Measurements from ENCODE around the gene EDDM3A. TPM values are rescaled to one million over a fixed set of nuclear protein-coding genes. Genes with fewer than 3 reads are reported as not detected.

EDDM3A gene
- total and polyA plus RNA-seq, 10 of the 15 experiments (the other 5 are each of a cell fraction or from before 2014, with no cell fraction given), result not detected

- intact Hi-C loops (cut with micrococcal nuclease; ENCODE audit: unreplicated experiment), result no loop called here
- RAD21 ChIA-PET (ENCODE audit: unreplicated experiment), result no interaction called here
- no peak overlapping the region for H2AFZ ChIP-seq (ENCODE audit: control insufficient read depth, low read depth, low read length)
- no TSS peak for BruUV-seq (replicated peaks)
- no peak overlapping the region for H3K4me2 ChIP-seq (ENCODE audit: control insufficient read depth, insufficient read depth)
- H3K27ac ChIP-seq (ENCODE audit: control insufficient read depth, insufficient read depth), result no peak overlapping the region
- TF ChIP-seq CHD2 (IDR thresholded peaks at IDR 0.05; ENCODE audit: borderline replicate concordance, low read depth, low read length) (no peak), KDM1A (IDR thresholded peaks at IDR 0.05; ENCODE audit: borderline replicate concordance) (no peak), NFIC (IDR thresholded peaks at IDR 0.05; ENCODE audit: low read depth, low read length) (no peak)
- TF ChIP-seq, protein P1, sequence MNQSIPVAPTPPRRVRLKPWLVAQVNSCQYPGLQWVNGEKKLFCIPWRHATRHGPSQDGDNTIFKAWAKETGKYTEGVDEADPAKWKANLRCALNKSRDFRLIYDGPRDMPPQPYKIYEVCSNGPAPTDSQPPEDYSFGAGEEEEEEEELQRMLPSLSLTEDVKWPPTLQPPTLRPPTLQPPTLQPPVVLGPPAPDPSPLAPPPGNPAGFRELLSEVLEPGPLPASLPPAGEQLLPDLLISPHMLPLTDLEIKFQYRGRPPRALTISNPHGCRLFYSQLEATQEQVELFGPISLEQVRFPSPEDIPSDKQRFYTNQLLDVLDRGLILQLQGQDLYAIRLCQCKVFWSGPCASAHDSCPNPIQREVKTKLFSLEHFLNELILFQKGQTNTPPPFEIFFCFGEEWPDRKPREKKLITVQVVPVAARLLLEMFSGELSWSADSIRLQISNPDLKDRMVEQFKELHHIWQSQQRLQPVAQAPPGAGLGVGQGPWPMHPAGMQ (IDR thresholded peaks at IDR 0.05; ENCODE audit: borderline replicate concordance), result no peak
- FAIRE-seq (no peak), ATAC-seq (no peak), DNase-seq (ENCODE audit: low read depth, low spot score) (no peak)
- POLR2A ChIA-PET, result no interaction called here
- H3K4me1 ChIP-seq (ENCODE audit: control insufficient read depth, insufficient read depth, low read length), result no peaks in the 10 kb centered on the region
- H3K79me2 ChIP-seq (ENCODE audit: control insufficient read depth, insufficient read depth, low read length), result no peaks in the 10 kb centered on the region
- SMC1A ChIA-PET (ENCODE audit: uncharacterized antibody, unreplicated experiment), result no interaction called here
- H3K4me3 ChIP-seq, result no peak overlapping the region
- no peaks in the 10 kb centered on the region for H3K27me3 ChIP-seq (replicated peaks in 1 of 2; ENCODE audit: control insufficient read depth in 2 of 2, insufficient read depth in 2 of 2, low read length in 1 of 2)
- H3K9me3 ChIP-seq (replicated peaks; ENCODE audit: control insufficient read depth, insufficient read depth, low read length), result no peaks in the 10 kb centered on the region
- H4K20me1 ChIP-seq (ENCODE audit: control insufficient read depth, insufficient read depth), result no peaks in the 10 kb centered on the region
- 48% methylated on average over 4 of the region's 4 CpGs for WGBS (ENCODE audit: insufficient coverage, insufficient replicate concordance, low lambda C conversion rate, missing lambda C conversion rate)
- no peak overlapping the region for H3K9ac ChIP-seq (ENCODE audit: control insufficient read depth, insufficient read depth, low read length)
- in situ Hi-C loops (cut with MboI), result no loop called here
- CTCF ChIA-PET, result interaction anchor here (0.7 to 1.9 kb wide), 3 partner anchors 50 to 219 kb away, joined by 3 to 5 read pairs (median 4); no protein-coding TSS in a partner anchor
- H3K36me3 ChIP-seq (ENCODE audit: control insufficient read depth in 2 of 2, insufficient read depth in 2 of 2, low read length in 1 of 2), result no peaks in the 10 kb centered on the region
Observed at GRCh38 chr14:20742132-20742531, 3.6 kb upstream of the EDDM3A start.

GRCh38 chr14:20743556-20743955 is 2.1 kb upstream of the EDDM3A start:
- no peaks in the 10 kb centered on the region for H3K36me3 ChIP-seq (ENCODE audit: control insufficient read depth in 2 of 2, insufficient read depth in 2 of 2, low read length in 1 of 2)
- no TSS peak for BruUV-seq (replicated peaks)
- H3K4me1 ChIP-seq (ENCODE audit: control insufficient read depth, insufficient read depth, low read length), result no peaks in the 10 kb centered on the region
- in situ Hi-C loops (cut with MboI) (no loop called here), intact Hi-C loops (cut with micrococcal nuclease; ENCODE audit: unreplicated experiment) (no loop called here)
- 16% methylated on average over 2 of the region's 2 CpGs for WGBS (ENCODE audit: insufficient coverage, insufficient replicate concordance, low lambda C conversion rate, missing lambda C conversion rate)
- H2AFZ ChIP-seq (ENCODE audit: control insufficient read depth, low read depth, low read length), result no peak overlapping the region
- H3K27ac ChIP-seq (ENCODE audit: control insufficient read depth, insufficient read depth), result no peak overlapping the region
- no peaks in the 10 kb centered on the region for H3K27me3 ChIP-seq (replicated peaks in 1 of 2; ENCODE audit: control insufficient read depth in 2 of 2, insufficient read depth in 2 of 2, low read length in 1 of 2)
- DNase-seq (ENCODE audit: low read depth, low spot score) (no peak), ATAC-seq (no peak), FAIRE-seq (no peak)
- SMC1A ChIA-PET (ENCODE audit: uncharacterized antibody, unreplicated experiment), result interaction anchor here (1.1 kb wide), 2 partner anchors 13 to 40 kb away, joined by 3 read pairs; no protein-coding TSS in a partner anchor
- H3K79me2 ChIP-seq (ENCODE audit: control insufficient read depth, insufficient read depth, low read length), result no peaks in the 10 kb centered on the region
- CTCF ChIA-PET, result interaction anchor here (0.5 to 1.9 kb wide), 3 partner anchors 53 to 130 kb away, joined by 3 to 5 read pairs (median 3); no protein-coding TSS in a partner anchor
- no peaks in the 10 kb centered on the region for H3K9me3 ChIP-seq (replicated peaks; ENCODE audit: control insufficient read depth, insufficient read depth, low read length)
- H3K9ac ChIP-seq (ENCODE audit: control insufficient read depth, insufficient read depth, low read length), result no peak overlapping the region
- RAD21 ChIA-PET (ENCODE audit: unreplicated experiment), result no interaction called here
- H3K4me2 ChIP-seq (ENCODE audit: control insufficient read depth, insufficient read depth), result no peak overlapping the region
- H4K20me1 ChIP-seq (ENCODE audit: control insufficient read depth, insufficient read depth), result no peaks in the 10 kb centered on the region
- H3K4me3 ChIP-seq, result no peak overlapping the region
- POLR2A ChIA-PET, result interaction anchor here (0.6 kb wide), 1 partner anchor 552 kb away, joined by 3 read pairs; no protein-coding TSS in a partner anchor
- TF ChIP-seq RAD21 (IDR thresholded peaks at IDR 0.05; ENCODE audit: insufficient read depth, low read depth, low read length) (no peak), CREB1 (IDR thresholded peaks at IDR 0.05; ENCODE audit: low read depth) (no peak), RB1 (IDR thresholded peaks at IDR 0.05; ENCODE audit: borderline replicate concordance) (no peak), SMARCA5 (IDR thresholded peaks at IDR 0.05) (no peak), ETV6 (conservative IDR thresholded peaks at IDR 0.05 in 1 of 2, IDR thresholded peaks at IDR 0.05 in 1 of 2; ENCODE audit: borderline replicate concordance in 1 of 2, low read depth in 1 of 2) (no peak), NKRF (conservative IDR thresholded peaks at IDR 0.05) (no peak), YY1 (IDR thresholded peaks at IDR 0.05; ENCODE audit: low read depth, low read length) (no peak), NRF1 (conservative IDR thresholded peaks at IDR 0.05; ENCODE audit: low read depth, low read length) (no peak), SREBF1 (IDR thresholded peaks at IDR 0.05; ENCODE audit: low read length) (no peak), ZBED1 (IDR thresholded peaks at IDR 0.05; ENCODE audit: borderline replicate concordance) (no peak), TCF3 (IDR thresholded peaks at IDR 0.05; ENCODE audit: borderline replicate concordance, insufficient read depth, low read depth, low read length) (no peak)
- TF ChIP-seq, protein P2, sequence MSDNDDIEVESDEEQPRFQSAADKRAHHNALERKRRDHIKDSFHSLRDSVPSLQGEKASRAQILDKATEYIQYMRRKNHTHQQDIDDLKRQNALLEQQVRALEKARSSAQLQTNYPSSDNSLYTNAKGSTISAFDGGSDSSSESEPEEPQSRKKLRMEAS (IDR thresholded peaks at IDR 0.05; ENCODE audit: low read depth, low read length), result no peak

Data from GM12878 (cell line).